Measurements from ENCODE around the gene ATF1.
"Not testable (repeated sequence)": the region's sequence is repeated elsewhere in the genome, so short reads cannot be mapped to it uniquely, and the experiment has no call there.

Gene ATF1

DNA sequence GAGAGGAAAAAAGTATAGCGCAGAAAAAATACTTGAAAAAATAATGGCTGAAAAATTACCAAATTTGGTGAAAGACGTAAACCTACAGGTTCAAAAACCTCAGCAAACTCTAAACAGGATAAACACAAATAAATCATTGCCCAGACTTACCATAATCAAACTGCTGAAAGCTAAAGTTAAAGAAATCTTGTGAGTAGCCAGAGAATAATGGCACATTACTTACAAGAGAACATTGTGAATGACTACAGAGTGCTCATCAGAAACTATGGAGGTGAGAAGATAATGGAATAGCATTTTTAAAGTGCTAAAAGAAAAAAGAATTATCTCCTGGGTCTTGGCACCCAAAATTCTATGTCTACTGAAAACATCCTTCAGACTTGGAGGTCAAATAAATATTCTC lies 36.0 kb downstream of the ATF1 start:
- DNase-seq (ENCODE audit: low read depth): no peak

- DNase-seq (ENCODE audit: low read depth): no peak
These were observed 39.5 kb downstream of the ATF1 start for GRCh38 chr12:50803230-50803875.

DNA sequence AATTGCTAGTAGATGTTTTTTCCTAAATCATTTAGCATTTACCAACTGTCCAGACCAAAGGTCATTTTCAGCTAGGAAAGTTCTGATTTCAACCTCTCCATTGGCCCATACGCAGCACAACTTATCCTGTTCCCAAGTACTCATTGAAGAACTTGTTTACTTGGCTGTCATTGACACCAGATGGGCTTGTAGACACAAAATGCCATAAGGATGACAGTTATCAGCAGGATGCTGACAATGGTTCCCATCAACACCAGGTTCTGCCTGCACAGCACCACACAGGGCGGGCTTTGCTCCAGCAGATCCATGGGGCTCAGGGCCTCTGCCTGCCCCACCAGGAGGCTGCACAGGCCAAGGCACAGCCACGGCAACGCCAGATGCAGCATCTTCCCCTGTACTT lies 42.3 kb downstream of the ATF1 start:
- no peak for DNase-seq (ENCODE audit: low read depth)

DNA sequence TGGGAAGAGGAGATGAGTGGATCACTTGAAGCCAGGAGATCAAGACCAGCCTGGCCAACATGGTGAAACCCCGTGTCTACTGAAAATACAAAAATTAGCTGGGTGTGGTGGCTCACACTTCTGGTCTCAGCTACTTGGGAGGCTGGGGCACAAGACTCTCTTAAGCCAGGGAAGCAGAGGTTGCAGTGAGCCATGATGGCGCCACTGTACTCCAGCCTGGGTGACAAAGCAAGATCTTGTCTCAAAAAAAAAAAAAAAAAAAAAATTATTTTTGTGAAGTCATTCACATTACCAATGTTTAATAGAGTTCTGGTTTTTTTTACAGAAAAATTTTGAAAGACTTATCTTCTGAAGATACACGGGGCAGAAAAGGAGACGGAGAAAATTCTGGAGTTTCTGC lies 45.2 kb downstream of the ATF1 start:
- DNase-seq (ENCODE audit: low read depth): not testable (repeated sequence)

GRCh38 chr12:50814921-50815320 lies 51.0 kb downstream of the ATF1 start:
- not testable (repeated sequence) for DNase-seq (ENCODE audit: low read depth)

DNA sequence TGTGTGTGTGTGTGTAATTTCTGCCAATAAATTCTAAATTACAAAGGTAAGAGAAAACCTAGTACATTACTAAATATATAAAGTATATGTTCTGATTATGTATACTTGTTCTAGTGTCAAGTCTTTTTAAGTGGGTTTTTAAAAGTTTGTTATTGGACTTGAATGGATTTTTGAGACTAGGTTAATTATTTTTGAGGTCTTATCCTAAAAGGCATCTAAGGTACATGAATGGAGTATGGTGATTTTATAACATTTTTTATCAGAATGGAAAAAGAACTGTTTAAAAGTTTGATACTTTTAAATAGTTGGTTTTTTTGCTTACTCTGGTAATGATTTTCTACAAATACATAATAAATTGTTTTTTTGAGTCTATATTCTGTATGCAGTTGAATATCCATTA lies 56.3 kb downstream of the ATF1 start:
- no peak for DNase-seq (ENCODE audit: low read depth)

DNA sequence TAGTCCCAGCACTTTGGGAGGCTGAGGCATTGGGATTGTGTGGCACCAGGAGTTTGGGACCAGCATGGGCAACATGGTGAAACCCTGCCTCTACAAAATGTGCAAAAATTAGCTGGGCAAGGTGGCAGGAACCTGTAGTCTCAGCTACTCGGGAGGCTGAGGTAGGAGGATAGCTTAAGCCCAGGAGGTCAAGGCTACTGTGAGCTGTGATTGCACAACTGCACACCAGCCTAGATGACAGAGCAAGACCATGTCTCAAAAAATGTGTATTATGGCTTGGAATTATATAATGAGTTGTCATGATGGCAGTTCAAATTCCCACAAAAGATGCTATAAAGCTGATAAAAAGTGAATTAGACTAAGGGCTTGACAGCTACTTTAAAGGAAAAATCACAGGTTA lies 58.2 kb downstream of the ATF1 start:
- DNase-seq (ENCODE audit: low read depth): no peak

DNA sequence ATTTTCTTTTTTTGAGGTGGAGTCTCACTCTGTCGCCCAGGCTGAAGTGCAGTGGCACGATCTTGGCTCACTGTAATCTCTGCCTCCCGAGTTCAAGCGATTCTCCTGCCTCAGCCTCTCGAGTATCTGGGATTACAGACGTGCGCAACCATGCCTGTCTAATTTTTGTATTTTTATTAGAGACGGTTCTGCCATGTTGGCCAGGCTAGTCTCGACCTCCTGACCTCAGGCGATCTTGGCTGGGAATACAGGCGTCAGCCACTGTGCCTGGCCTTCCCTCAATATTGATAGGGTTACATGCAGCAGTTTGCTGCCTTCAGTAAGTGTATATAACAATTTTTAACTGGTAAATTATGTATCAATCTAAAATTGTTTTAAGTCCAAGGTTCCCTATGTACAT lies 59.8 kb downstream of the ATF1 start:
- not testable (repeated sequence) for DNase-seq (ENCODE audit: low read depth)

- no peak for DNase-seq (ENCODE audit: low read depth)
These were observed 61.0 kb downstream of the ATF1 start for GRCh38 chr12:50824914-50825313.

GRCh38 chr12:50825372-50825838 lies 61.5 kb downstream of the ATF1 start:
- DNase-seq (ENCODE audit: low read depth): peak; percentile 31

GRCh38 chr12:50828121-50828520 lies 64.2 kb downstream of the ATF1 start:
- DNase-seq (ENCODE audit: low read depth): no peak

- no peak for DNase-seq (ENCODE audit: low read depth)
These were observed 65.0 kb downstream of the ATF1 start for GRCh38 chr12:50828886-50829285.

DNA sequence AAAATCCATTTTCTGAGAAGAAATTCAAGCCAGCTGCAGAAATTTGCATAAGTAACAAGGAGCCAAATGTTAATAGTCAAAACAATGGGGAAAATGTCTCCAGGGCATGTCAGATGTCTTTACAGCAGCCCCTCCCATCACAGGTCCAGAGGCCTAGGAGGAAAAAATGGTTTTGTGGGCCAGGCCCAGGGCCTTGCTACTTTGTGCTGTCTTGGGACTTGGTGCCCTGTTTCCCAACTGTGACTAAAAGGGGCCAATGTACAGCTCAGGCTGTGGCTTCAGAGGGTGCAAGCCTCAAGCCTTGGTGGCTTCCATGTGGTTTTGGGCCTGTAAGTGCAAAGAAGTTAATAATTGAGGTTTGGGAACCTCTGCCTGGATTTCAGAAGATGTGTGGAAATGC lies 69.9 kb downstream of the ATF1 start:
- DNase-seq (ENCODE audit: low read depth): not testable (repeated sequence)

DNA sequence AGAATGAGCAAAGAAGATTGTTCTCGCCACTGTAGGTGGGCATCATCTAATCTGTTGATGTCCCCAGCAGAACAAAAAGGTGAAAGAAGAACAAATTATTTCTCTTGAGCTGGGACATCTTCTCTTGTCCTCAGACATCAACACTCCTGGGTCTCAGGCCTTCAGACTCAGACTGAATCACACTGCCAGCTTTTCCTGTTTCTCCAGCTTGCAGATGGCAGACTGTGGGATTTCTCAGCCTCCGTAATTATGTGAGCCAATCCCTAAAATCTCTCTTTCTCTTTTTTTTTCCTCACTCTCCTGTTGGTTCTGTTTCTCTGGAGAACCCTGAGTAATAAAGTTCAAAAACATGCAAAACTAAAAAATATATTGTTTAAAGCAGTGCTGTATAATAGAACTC lies 75.1 kb downstream of the ATF1 start:
- no peak for DNase-seq (ENCODE audit: low read depth)

- DNase-seq (ENCODE audit: low read depth): no peak
These were observed 77.0 kb downstream of the ATF1 start for GRCh38 chr12:50840809-50841487.

- DNase-seq (ENCODE audit: low read depth): no peak
These were observed 78.0 kb downstream of the ATF1 start for GRCh38 chr12:50841716-50842531.

DNA sequence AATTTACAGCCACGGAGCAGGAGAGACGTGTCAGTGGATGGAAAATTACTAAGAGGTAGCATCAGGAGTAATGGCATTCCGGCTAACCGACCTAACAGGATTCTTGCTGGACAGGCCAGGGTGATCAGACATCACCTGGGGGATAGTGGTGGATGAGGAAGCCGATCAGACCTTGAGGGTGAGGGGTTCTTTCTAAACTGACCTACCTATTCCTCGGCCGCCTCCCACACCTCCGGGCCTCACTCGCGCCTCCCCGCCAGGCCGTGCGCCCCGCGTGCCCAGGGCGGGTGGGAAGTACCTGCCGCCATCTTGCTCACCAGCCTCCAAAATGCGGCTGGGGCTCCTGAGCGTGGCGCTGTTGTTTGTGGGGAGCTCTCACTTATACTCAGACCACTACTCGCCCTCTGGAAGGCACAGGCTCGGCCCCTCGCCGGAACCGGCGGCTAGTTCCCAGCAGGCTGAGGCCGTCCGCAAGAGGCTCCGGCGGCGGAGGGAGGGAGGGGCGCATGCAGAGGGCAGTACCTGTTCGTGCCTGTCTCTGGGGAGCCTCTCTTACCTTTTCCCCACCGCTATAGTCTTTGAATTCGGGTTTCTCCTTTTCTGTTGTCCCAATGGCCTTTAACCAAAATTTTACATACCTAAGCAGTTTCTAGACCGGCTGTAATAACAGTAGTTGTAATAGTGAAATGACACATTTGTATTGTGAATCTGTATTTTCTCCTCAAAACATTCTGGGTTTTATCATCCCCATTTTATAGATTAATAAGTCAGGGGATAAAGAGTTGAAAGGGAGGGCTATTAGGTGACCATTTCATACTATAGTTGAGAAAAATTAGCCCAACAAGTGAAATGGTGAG lies 79.0 kb downstream of the ATF1 start, which contains the start of gene TMPRSS12:
Gene TMPRSS12 (plus strand): TSS at position 290 of the 857 bp plus-strand sequence. CDS start 39 bp downstream, at position 329.
- no peak for DNase-seq (ENCODE audit: low read depth)

DNA sequence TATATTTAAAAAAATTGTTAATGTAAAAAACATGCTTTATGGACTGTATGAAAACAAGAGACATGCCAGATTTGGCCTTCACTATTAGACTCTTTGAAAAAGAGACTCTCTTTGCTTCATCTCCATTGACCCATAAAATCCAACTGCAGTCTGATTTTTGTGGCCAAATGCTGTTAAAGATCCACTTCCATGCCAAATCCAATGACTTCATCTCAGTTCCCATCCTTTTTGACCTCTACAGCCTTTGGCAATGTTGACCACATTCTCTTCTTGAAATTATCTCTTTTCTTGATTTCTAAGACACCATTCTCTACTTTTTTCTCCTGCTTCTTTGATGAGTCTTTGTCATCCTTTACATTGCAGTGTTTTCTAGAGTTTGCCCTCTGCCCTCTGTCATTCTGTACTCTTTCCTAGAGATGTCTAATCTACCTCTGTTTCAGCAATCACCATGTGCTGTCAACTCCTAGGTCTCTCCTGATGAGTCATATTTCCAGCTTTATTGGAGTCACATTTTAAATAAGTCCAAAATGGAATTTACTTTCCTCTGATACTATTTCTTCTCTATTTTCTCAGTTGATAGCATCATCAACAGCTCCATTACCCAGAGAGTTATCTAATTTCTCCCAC lies 81.2 kb downstream of the ATF1 start:
- no peak for DNase-seq (ENCODE audit: low read depth)

DNA sequence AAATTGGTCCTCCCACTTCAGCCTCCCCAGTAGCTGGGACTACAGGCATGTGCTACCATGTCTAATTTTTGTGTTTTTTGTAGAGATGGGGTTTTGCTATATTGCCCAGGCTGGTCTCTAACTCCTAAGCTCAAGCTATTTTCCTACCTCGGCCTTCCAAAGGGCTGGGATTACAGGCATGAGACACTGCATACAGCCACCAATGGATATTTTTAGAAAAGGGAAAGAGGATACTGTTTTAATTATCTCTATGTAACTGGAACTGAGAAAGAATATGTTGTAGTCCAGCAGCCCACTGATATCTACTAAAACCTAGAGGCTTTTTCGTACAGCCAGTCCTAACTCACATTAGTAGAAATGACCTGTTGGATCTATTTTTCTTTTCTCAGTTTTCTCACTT lies 85.1 kb downstream of the ATF1 start:
- DNase-seq (ENCODE audit: low read depth): no peak

GRCh38 chr12:50855218-50855617 lies 91.3 kb downstream of the ATF1 start:
- DNase-seq (ENCODE audit: low read depth): not testable (repeated sequence)

GRCh38 chr12:50855679-50856078 lies 91.8 kb downstream of the ATF1 start:
- DNase-seq (ENCODE audit: low read depth): not testable (repeated sequence)
